ENCODE data around the gene GLB1L3.

Gene GLB1L3

DNA sequence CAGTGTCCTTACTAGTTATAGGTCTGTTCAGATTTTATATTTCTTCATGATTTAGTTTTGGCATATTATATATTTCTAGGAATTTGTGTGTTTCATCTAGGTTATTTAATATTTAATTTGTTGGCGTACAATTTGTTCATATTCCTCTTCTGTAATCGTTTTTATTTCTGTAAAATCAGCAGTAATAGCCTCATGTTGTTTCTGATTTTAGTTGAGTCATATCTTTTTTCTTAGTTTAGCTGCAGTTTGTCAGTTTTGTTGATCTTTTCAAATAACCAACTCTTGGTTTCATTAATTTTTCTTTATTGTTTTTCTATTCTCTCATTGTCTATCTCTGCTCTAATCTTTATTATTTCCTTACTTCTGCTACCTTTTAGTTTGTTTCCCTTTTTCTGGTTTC is 75.9 kb downstream of the GLB1L3 start:
- no peak for DNase-seq (ENCODE audit: low read depth in 1 of 2, low spot score in 1 of 2)
- Histone ChIP-seq H3K27ac (replicated peaks) (no peak overlapping the region), H3K27me3 (ENCODE audit: insufficient read depth, poor library complexity, severe bottlenecking) (no peaks in the 10 kb centered on the region), H3K4me3 (replicated peaks; ENCODE audit: insufficient read depth, low read length) (no peak overlapping the region)
- TF ChIP-seq REST (IDR thresholded peaks at IDR 0.05; ENCODE audit: insufficient replicate concordance, low read depth) (no peak), SPI1 (IDR thresholded peaks at IDR 0.05; ENCODE audit: borderline replicate concordance, low read depth) (no peak), POLR2AphosphoS5 (IDR thresholded peaks at IDR 0.05; ENCODE audit: low read depth) (no peak), GABPA (IDR thresholded peaks at IDR 0.05; ENCODE audit: low read depth) (no peak)
- TF ChIP-seq, protein P1, sequence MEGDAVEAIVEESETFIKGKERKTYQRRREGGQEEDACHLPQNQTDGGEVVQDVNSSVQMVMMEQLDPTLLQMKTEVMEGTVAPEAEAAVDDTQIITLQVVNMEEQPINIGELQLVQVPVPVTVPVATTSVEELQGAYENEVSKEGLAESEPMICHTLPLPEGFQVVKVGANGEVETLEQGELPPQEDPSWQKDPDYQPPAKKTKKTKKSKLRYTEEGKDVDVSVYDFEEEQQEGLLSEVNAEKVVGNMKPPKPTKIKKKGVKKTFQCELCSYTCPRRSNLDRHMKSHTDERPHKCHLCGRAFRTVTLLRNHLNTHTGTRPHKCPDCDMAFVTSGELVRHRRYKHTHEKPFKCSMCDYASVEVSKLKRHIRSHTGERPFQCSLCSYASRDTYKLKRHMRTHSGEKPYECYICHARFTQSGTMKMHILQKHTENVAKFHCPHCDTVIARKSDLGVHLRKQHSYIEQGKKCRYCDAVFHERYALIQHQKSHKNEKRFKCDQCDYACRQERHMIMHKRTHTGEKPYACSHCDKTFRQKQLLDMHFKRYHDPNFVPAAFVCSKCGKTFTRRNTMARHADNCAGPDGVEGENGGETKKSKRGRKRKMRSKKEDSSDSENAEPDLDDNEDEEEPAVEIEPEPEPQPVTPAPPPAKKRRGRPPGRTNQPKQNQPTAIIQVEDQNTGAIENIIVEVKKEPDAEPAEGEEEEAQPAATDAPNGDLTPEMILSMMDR (IDR thresholded peaks at IDR 0.05; ENCODE audit: insufficient read depth, low read length): no peak

DNA sequence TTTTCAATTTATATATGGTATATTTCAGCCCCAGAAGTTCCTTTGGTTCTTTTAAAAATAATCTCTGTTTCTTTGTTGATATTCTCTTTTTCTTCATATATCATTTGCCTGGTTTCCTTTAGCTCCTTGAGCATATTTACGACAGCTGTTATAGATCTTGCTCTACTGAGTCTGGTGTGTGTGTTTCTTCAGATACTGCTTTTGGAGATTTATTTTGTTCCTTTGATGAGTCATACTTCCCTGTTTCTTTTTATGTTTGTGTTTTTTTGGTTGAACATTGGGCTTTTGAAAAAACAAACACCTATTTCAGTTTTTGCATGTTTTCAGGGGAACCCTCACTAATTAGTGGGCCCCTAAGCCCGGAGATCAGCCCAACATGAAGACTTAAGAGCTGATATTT is 79.0 kb downstream of the GLB1L3 start:
- DNase-seq (ENCODE audit: low read depth in 1 of 2, low spot score in 1 of 2): no peak
- no peaks in the 10 kb centered on the region for H3K27me3 ChIP-seq (ENCODE audit: insufficient read depth, poor library complexity, severe bottlenecking)
- H3K27ac ChIP-seq (replicated peaks): no peak overlapping the region
- no peak overlapping the region for H3K4me3 ChIP-seq (replicated peaks; ENCODE audit: insufficient read depth, low read length)
- TF ChIP-seq, protein P1 (IDR thresholded peaks at IDR 0.05; ENCODE audit: insufficient read depth, low read length): no peak
- TF ChIP-seq REST (IDR thresholded peaks at IDR 0.05; ENCODE audit: insufficient replicate concordance, low read depth): no peak
- no peak for TF ChIP-seq POLR2AphosphoS5 (IDR thresholded peaks at IDR 0.05; ENCODE audit: low read depth)
- TF ChIP-seq GABPA (IDR thresholded peaks at IDR 0.05; ENCODE audit: low read depth): no peak
- TF ChIP-seq SPI1 (IDR thresholded peaks at IDR 0.05; ENCODE audit: borderline replicate concordance, low read depth): no peak

DNA sequence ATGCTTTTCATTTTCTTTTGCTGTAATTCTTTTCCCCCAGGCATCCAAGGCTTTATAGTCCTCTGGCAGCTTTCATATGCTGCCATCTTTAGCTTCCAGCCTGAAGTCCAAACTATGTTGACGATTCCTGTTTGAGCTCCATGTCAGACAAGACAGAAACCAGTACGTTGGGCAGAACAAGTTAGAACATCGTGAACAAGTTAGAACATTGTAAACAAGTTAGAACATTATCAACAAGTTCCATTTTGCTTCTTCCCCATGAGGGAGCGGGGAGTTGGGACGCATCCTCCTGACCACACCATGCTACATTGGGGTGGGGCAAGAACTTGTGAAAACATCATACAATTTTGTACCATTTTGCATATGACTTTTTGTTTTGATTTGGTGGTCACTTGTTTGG is 79.5 kb downstream of the GLB1L3 start:
- H3K27ac ChIP-seq (replicated peaks): no peak overlapping the region
- TF ChIP-seq REST (IDR thresholded peaks at IDR 0.05; ENCODE audit: insufficient replicate concordance, low read depth): no peak
- no peak for TF ChIP-seq POLR2AphosphoS5 (IDR thresholded peaks at IDR 0.05; ENCODE audit: low read depth)
- no peak for TF ChIP-seq GABPA (IDR thresholded peaks at IDR 0.05; ENCODE audit: low read depth)
- TF ChIP-seq, protein P1 (IDR thresholded peaks at IDR 0.05; ENCODE audit: insufficient read depth, low read length): no peak
- TF ChIP-seq SPI1 (IDR thresholded peaks at IDR 0.05; ENCODE audit: borderline replicate concordance, low read depth): no peak
- H3K27me3 ChIP-seq (ENCODE audit: insufficient read depth, poor library complexity, severe bottlenecking): no peaks in the 10 kb centered on the region
- no peak overlapping the region for H3K4me3 ChIP-seq (replicated peaks; ENCODE audit: insufficient read depth, low read length)
- no peak for DNase-seq (ENCODE audit: low read depth in 1 of 2, low spot score in 1 of 2)

Measured in HL-60 (cell line).